HG03575 (cell line): ENCODE data around the gene AOPEP.

Experiments
- ATAC-seq: cut with Tn5 transposase; IDR thresholded peaks from one replicate; pipeline ENCODE4 v1.9.1; 2021; ENCODE audit not compliant: unreplicated experiment, insufficient number of reproducible peaks, low FRiP score; ENCODE audit errors: extremely low read depth

The AOPEP gene

DNA sequence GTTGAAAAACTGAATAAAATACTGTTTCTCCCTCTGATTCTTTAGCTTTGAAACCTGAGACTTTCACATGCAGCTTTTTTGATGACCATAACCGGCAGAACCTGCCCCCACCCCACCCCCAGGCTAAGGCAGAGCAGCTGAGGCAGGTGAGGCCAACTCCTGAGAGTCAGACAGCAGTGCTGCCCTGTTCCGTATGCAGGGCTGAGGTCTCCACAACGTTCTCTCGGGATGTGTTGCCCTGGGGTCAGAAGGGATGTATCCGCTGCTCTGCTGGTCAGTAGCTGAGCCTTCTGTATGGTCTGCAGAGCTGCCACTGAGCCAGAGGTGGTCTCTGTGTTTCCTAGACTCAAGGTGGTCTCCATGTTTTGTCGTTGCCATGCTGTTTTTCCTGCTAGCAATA is 190.5 kb downstream of the AOPEP start:
- no peak for ATAC-seq

DNA sequence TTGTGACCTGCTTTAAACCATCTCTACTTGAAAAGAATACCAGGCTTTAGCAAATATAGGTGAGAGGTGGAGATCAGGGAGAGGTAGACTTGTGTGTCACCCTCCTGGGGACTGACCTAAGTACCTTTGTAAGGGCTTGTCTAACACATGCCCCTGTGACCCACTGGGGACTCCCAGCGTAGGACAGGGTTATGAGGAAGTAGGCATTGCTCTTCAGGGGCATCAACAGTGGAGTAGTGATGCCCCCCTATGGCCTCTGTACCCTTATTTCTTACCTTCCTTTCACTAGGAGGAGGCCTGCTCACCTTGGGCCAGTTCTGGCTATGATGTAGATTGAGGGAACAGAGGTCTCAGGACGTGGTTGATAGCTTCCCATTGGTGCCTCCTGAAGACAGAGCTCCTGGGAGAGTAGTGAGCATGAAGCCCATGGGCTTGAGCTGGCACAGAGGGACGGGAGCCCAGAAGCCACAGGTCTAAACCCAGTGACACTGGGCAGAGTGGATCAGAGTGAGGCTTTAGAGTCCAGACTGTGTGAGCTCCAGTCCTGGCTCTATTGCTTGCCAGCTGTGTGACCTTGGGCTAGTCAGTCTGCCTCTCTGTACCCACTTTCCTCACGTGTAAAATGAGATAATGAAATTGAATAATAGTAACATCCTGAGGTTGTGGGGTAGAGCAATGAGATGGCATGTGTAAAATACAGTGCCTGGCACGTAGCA is 191.7 kb downstream of the AOPEP start:
- no peak for ATAC-seq

DNA sequence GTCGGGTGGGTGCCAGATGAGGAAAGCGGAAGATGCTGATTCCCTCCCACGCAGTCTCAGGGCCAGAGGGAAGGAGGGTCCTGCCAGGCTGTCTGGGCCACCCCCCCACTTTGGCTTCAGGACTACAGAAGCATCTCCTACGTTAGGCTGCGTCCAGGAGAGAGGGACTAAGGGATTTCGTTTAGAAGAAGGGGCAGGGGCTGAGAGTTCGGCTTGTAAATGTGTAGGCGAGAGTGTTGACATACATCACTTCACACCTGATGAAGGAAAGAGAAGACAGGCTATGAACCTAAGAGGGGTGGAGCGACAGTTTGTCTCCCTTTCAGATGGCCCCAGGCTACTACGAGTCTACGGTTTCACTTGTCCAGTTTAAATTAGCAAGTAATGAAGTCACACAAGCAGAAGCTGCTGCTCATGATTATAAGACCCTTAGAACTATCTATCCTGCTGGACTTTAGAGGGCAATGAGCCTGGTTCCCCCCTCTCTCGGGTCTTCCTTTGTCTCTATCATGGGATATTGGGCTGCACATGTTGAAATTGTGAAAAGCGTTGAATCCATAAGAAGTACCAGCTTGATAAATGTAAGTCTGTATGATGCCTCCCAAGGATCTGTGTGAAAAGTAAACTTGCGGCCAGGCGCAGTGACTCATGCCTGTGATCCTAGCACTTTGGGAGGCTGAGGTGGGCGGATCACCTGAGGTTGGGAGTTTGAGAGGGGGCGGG is 193.0 kb downstream of the AOPEP start:
- ATAC-seq = no peak

DNA sequence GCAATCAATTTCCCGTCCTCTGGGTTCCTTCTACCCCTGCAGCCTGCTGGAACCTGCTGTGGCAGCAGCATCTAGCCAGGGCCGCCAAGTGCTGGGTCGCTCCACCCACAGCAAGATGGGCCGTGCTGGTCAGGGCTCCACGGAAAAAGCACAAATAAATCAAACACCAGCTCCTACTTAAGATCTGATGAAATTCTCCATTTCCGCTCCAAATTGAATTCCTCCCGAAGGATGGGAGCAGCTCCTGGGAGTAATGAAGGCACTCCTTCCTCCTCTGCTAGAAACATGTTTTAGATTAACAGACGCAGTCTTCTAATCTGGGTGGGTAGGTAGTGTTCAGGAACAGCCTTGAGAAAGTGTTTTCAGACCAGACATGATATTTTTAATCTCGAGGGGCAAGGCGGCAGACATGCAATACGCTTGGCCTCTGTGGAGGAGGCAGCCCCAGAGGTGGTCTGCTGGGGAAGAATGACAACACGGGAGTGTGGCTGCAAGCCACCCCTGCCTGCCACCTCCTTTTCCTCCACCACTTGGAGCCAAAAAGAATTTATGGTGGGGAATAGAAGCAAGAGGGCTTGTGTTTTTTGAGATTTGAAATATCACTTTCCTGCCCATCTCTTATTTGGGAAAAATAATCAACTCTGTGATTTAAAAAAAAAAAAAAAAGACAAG is 194.1 kb downstream of the AOPEP start:
- no peak for ATAC-seq

DNA sequence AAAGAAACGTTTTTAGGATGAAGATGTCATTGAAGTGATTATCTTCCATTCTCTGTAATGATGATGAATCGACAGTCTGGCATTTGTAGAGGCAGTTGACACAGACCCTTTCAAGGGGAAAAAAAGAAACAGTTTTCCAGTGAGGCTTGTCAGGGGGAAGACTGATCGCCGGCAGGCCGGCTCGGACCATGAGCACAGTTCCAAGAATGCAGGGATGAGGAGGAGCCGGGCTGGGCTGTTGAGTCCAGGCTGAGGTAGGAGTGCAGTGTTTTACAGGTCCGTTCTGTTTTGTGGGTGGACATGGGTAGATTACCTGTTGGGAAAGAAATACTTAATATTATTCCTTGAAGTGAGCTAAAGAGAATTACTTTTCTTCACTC is 194.6 kb downstream of the AOPEP start:
- ATAC-seq = no peak

DNA sequence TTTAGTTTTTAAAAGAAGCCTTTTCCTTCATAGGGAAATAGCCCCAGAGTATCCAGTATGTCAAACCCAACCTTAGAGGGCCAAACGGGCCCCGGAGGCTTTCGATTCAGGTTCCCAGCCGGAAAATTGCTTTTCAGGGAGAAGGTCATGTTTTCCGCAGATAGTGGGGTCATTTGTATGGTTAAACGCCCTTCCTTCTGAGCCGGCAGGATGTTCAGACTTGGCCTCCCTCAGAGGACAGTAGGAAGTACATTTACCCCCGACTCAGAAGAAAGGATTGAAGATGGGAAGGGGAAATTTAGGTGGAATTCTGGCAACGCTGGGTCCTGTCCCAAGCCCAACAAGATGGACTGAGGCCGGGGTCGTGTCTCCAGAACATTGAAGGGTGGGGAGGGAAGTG is 195.2 kb downstream of the AOPEP start:
- ATAC-seq = no peak

DNA sequence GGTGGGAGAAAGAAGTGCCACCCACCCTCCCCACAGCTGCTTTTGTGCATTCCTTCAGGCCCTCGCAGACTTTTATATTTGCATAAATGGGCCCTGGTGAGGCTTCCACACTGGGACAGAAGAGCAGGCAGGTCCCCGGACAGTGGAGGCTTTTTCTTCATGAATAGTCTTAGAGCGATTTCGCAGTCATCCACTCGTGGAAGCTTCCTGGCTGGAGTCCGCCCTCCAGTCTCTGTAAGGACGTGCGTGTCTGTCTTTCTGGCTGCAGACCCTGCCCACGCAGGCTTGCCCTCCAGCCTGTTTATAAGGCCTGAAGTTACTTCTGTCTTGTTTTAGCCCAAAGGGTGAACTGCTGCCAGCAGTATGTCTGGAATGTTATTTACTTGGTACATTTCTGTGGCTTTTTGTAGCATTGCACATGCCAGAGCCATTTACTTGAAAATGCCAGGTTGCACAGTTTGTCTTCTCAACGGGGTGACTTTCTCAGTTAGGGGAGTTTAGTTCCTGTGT is 195.7 kb downstream of the AOPEP start:
- no peak for ATAC-seq

DNA sequence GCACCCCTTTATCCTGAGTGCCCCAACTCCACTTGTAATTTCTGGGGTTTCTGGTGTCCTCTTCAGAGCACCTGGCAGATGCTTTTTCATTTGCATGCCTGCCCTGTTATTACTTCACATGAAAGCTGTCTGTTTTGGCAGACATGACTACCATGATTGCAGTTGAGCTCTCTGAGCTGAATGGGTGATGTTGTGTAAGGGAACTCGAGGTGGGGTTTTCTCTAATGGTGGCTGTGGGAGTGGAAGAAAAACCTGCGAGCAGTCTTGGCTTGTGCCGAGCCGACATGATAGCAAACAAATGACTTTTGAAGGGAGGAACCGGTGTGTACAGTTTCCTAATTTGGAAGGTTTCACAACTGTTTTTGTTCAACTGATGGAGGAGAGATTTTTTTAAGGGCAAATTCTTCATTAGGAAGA is 196.2 kb downstream of the AOPEP start:
- ATAC-seq = no peak

DNA sequence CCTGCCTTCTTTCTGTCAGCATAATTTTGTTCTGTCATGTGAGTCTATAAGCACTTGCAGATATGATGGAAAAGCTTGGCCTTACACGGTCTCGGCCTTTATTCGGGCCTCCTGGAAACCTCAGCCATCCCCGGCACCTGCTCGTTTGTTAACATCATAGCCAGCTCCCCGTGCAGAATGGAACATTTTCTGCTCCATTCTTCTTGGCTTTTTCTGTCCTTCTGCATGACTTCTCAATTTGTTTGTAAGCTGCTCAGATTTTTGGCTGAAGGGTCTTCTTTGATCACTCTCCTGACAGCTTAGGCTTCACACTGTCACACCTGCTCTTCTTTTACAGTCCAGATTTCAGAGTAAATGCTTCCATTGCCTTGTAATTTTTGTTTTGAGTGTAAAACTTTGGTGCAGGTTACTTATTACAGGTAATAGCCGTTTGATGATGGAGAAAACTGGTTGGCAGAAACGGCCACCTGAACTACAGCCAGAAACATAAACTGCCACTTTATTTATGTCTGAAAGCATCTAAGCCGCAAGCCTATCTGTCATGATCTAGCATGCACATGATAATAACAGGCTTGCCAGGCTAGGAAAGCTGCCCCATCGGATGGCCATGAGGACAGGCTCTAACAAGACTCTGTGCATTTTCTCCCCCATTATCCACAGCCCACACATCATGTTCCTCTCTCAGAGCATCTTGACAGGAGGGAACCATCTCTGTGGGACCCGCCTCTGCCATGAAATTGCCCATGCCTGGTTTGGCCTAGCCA is 197.0 kb downstream of the AOPEP start:
- ATAC-seq = no peak

DNA sequence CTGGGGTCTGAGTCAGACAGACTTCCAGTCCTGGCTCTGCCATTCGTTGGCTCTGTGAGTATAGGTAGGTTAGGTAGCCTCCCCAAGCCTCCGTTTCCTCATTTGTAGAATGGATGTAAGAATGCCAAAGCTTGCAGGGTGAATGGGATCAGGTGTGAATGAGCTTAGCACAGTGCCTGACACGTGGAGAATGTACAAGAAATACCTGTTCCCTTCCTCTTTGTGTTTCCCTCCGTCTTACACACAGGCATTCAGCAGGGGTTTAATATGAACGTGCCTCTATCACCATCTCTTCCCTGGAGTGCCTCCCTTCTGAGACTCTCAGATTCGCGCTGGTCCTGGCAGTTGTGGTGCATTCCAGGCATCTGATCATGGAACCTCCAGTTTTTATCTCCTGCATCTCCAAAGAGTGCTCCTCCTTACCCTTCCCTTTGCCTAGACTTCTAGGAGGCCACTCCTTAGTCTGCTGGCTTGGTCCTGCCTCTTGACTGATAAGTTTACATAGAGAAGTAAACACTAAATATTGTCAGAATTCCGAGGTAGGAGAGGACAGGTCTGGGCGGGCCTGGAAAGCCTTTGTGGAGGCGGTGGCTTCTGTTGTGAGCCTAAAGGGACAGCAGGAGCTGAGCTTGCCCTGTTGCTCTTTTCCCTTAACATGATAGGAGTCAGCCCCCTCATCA is 199.4 kb downstream of the AOPEP start:
- ATAC-seq = no peak

DNA sequence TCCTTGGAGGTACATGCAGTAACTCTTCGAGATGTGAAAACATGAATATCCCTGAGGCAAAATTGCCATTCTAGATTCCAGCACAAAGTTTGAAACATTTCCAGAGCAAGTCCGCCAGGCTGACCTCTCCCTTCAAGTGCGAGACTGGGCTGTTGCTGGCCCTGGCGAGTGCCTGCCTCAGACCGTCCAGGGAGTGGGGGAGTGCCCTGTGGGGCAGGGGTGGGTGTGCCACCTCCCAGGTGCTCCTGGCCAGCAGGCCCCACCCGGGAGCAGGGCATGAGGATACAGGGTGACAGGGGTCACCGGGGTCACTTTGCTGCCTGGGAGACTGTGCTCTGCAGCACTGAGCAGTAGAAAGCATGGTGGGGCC is 199.9 kb downstream of the AOPEP start:
- no peak for ATAC-seq

DNA sequence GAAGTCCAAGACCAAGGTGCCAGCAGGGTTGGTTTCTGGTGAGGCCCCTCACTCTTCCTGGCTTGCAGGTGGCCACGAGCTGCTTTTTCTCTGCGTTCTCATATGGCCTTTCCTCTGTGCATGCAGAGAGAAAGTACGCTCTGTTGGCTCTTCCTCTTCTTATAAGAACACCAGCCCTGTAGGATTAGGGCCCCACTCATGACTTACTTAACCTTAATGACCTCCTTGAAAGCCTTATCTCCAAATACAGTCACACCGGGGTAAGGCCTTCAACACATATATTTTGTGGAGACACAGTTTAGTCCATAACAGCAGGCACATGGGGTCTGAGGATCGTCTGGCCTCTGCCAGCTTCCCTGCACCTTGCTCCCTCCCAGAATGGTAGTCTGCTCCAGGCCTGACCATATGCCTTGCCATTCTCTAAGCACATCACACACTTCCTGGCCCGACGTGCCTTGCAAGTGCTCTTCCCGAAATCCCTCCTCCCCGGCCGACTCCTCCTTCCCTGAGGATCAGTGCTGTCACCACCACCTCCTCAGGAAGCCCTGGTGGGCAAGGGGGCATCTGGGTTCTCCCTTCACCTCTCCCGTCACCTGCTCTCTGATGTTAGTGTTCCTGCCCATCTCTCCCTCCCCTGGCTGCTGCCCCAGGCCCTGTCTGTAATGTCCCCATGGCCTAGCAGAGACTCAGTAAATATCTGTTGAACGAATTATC is 200.7 kb downstream of the AOPEP start:
- ATAC-seq = no peak

DNA sequence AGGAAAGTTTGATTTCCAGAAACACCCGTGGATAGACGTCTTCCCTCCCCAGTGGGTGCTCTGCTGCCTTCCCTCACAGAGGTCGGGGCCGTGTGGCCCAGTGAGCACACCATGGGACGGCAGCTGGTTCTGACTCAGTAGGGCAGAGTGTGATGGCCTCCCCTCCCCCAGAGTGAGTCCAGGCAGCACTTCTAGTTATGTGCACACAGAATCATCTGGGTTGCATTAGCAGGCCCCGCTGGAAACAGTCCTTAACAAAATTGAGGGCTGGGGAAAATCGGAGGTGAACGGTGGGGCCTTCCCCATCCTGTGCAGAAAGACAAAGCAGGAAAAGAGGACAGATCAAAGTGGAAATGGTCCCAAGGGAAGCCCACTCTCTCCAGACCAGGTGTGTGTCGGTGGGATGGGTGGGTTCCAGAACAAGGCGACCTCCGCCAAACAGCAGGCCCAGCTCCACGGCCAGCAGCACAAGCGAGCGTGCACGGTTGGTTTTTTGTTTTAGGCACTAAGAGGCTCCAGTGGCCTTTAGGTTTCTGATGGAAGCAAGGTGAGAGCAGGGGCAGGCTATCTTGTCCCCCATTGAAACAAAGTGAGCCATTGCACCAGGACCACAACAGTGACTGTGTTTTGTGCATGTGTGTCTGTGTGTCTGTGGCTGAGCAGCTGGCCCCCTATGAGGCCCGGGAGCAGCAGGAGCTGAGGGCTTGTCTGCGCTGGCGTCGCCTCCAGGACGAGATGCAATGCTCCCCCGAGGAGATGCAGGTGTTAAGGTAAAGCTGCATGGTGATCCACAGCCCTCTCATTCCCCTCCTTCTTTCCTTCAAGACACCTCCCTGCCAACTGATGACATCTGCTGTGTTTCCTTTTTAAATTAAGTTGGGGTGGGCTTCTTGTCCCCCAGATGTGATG is 201.5 kb downstream of the AOPEP start:
- ATAC-seq = no peak

DNA sequence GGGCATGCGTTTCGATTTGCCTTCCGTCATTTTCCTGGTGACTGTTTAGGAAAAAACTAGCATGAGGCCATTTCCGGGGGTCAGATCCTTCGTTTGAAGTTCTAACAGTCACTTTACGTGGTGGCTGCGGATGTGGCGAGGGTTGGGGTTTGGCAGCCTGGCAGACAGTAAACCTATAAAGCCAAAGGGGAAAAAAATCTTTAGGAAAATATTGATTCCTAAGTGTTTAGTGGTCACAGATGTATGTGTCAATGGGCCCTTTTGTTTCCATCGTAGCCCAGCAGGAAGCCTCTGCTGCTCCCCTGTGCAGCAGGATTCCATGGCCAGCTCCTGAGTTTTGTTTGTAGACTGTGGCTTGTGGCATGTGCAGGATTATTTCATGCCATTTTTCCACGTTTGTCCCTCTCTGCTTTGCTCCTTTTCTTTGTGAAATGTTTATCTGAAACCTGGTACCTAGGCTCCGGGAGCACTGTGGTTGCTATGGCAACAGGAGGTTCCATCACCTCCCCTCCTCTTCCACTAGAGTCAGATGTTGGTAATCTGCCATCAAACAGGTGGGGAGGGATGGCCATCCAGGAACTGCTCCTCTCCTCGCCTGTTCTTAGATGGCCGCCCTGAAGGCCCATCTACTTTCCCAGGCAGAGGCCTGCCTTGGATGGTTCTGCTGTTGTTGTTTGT is 202.3 kb downstream of the AOPEP start:
- no peak for ATAC-seq

DNA sequence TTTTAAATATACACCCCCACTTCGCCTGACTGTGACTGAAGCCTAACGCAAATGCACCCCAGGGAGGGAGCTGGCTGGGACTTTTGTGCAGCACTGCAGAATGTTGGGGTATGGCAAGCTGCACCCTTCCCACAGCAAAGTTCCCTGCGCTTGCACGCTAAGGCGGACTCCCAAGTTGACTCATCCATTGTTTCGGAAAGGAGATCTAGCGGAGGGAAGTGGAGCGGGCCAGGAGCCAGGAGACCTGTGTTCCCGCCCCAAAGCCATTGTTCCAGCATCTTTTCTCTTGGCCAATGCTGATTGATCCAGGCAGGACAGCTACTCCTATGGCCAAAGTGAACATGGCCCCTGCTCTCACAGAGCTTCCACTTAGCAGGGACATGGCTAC is 202.9 kb downstream of the AOPEP start:
- no peak for ATAC-seq

DNA sequence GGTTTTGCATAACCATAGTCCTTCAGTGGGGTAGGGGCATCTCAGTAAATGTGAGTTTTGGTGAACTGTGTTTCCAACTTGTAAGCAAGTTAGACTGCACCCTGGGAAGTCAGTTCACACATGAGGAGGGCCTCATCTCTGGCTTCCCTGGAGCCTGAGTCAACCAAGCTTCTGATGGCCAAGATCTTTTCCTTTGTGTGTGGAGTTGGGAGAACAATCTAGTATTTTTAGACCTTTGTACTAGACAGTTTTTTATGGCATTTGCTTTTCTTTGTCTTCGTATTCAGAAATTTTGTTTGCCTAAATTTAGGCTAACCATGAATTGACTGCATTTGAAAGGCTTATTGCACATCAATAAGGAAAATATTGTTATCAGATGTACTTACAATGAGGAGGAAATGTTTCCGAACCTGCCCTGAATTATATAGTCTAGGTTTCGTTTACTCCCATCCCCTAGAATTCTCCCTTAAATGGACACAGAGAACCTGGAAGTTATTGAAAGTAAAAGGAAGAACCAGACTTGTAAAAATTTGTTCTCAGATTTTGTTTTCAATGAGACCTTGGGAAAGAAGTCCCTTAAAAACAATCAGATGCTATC is 204.6 kb downstream of the AOPEP start:
- ATAC-seq = no peak

DNA sequence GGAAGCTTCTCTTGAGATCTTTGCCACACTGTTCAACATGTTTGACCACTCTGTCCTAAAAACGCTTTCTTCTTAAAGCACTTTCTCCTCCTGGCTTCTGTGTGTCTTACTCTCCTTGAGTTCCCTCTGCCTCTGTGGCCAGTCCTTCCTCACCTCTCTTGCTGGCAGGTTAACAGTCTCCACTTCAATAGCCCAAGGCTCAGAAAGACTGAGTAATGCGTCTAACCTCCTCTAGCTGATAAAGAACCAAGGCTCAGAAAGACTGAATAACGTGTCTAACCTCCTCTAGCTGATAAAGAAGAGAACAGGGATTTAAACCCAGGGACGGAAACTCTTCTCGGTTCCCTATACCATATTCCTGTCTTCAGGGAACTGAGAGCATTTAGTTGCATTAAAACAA is 205.2 kb downstream of the AOPEP start:
- ATAC-seq = no peak
